Smooth muscle cell (in vitro differentiated cells): ENCODE results near the gene WNK3. TPM values are rescaled to one million over a fixed set of nuclear protein-coding genes. Genes with fewer than 3 reads are reported as not detected.

ENCODE experiments used
- DNase-seq: peaks from one replicate; lab custom pipeline; 2025; ENCODE audit not compliant: unreplicated experiment; lab: John Stamatoyannopoulos, UW
- H2AFZ ChIP-seq: fragments of 200-600 bp; sonication (generic); 2 replicates; pipeline ENCODE4 v1.6.0; 2016; ENCODE audit warnings: antibody characterized with exemption, low read depth, mild to moderate bottlenecking
- H3F3A ChIP-seq: fragments of 200-600 bp; sonication (generic); 2 replicates; pipeline ENCODE4 v1.6.0; 2017; ENCODE audit warnings: antibody characterized with exemption, low read depth
- H3K27ac ChIP-seq: fragments of 200-600 bp; sonication (generic); 2 replicates; pipeline ENCODE4 v1.5.1; 2016; ENCODE audit warnings: low read depth, mild to moderate bottlenecking
- H3K27me3 ChIP-seq: fragments of 200-600 bp; sonication (generic); 2 replicates; pipeline ENCODE4 v1.6.1; 2016; ENCODE audit warnings: low read depth, mild to moderate bottlenecking
- H3K36me3 ChIP-seq: fragments of 200-600 bp; sonication (generic); 2 replicates; pipeline ENCODE4 v1.5.1; 2016; ENCODE audit warnings: low read depth
- H3K4me1 ChIP-seq: fragments of 200-600 bp; sonication (generic); 2 replicates; pipeline ENCODE4 v1.5.1; 2016; ENCODE audit warnings: low read depth
- H3K4me2 ChIP-seq: fragments of 200-600 bp; sonication (generic); 2 replicates; pipeline ENCODE4 v1.6.0; 2016; ENCODE audit warnings: mild to moderate bottlenecking
- H3K4me3 ChIP-seq: fragments of 200-600 bp; sonication (generic); 2 replicates; pipeline ENCODE4 v1.5.1; 2016; ENCODE audit warnings: mild to moderate bottlenecking
- H3K79me2 ChIP-seq: fragments of 200-600 bp; sonication (generic); 2 replicates; pipeline ENCODE4 v1.6.0; 2016; ENCODE audit warnings: low read depth, mild to moderate bottlenecking
- H3K9ac ChIP-seq: fragments of 200-600 bp; sonication (generic); 2 replicates; pipeline ENCODE4 v1.6.0; 2016; ENCODE audit warnings: low read depth
- H3K9me3 ChIP-seq: fragments of 200-600 bp; sonication (generic); replicated peaks from 2 replicates; pipeline ENCODE4 v1.5.1; 2016; ENCODE audit warnings: low read depth
- H4K20me1 ChIP-seq: fragments of 200-600 bp; sonication (generic); 2 replicates; pipeline ENCODE4 v1.6.0; 2016; ENCODE audit warnings: low read depth
- CTCF ChIP-seq: fragments of 200-600 bp; sonication (generic); IDR thresholded peaks from 2 replicates; pipeline ENCODE4 v1.5.1; 2017; ENCODE audit warnings: borderline replicate concordance, mild to moderate bottlenecking, antibody characterized with exemption; ENCODE audit not compliant: insufficient read depth, poor library complexity, severe bottlenecking
- WGBS: methylation state at CpG from one replicate; pipeline ENCODE4 v1.1.7; 2016; ENCODE audit warnings: low lambda C conversion rate; 5-methylcytosine and 5-hydroxymethylcytosine counted together
- polyA plus RNA-seq: library from polyadenylated mRNA; unstranded; fragments of >200 nt; fragmentation: Nextera tagmentation; extraction: Ambion mirVana; gene quantifications from 2 replicates; pipeline ENCODE4 v1.2.1, GENCODE V29; 2016
- total RNA-seq: library from RNA; depleted of rRNA; stranded (reverse); fragments of >200 nt; gene quantifications from 2 replicates; pipeline ENCODE4 v1.2.3, GENCODE V29; 2014

WNK3 gene
- total and polyA plus RNA-seq, 2 experiments from 2014 or later, result 3.6 to 5.4 TPM

GRCh38 chrX:54325077-54325476 is 32.8 kb downstream of the WNK3 start:
- Histone ChIP-seq H3K4me2 (no peak overlapping the region), H3K9me3 (no peaks in the 10 kb centered on the region), H3K79me2 (no peaks in the 10 kb centered on the region), H3K27me3 (no peaks in the 10 kb centered on the region), H3K27ac (no peak overlapping the region), H3K36me3 (no peaks in the 10 kb centered on the region), H3K4me3 (no peak overlapping the region), H3K4me1 (no peaks in the 10 kb centered on the region), H3F3A (no peaks in the 10 kb centered on the region), H4K20me1 (no peaks in the 10 kb centered on the region), H2AFZ (no peak overlapping the region), H3K9ac (no peak overlapping the region)
- WGBS, result 82% methylated on average over 8 of the region's 8 CpGs
- no peak for DNase-seq
- no peak for TF ChIP-seq CTCF

DNA sequence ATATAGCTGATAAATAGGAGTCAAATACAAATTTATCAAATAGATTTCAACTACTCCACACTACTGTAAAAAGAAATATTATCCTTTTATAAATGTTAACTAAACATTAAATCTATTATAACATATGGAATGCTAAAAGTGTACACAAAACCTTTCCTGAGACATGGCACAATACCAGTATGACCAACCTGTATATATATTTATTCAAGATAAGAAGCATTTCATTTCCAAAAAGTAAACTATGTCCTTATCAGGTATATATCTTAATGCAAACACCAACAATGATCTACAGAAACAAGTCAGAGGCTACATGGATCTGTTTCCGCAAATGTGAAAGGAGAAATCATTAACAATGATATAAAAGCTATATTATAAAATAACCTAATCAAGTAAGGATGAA is 37.8 kb downstream of the WNK3 start:
- no peak overlapping the region for H3K4me3 ChIP-seq
- H3K36me3 ChIP-seq, result no peaks in the 10 kb centered on the region
- H3K9ac ChIP-seq, result no peak overlapping the region
- H3K9me3 ChIP-seq, result no peaks in the 10 kb centered on the region
- no peak for DNase-seq
- no peaks in the 10 kb centered on the region for H4K20me1 ChIP-seq
- no peaks in the 10 kb centered on the region for H3K79me2 ChIP-seq
- H3F3A ChIP-seq, result no peaks in the 10 kb centered on the region
- 90% methylated on average over 1 of the region's 1 CpG for WGBS
- no peak overlapping the region for H3K27ac ChIP-seq
- H3K27me3 ChIP-seq, result no peaks in the 10 kb centered on the region
- no peak overlapping the region for H2AFZ ChIP-seq
- no peak overlapping the region for H3K4me2 ChIP-seq
- no peak for TF ChIP-seq CTCF
- H3K4me1 ChIP-seq, result no peaks in the 10 kb centered on the region

- no peaks in the 10 kb centered on the region for H3K4me1 ChIP-seq
- no peaks in the 10 kb centered on the region for H3K9me3 ChIP-seq
- WGBS, result 81% methylated on average over 2 of the region's 2 CpGs
- no peaks in the 10 kb centered on the region for H3K79me2 ChIP-seq
- no peak for TF ChIP-seq CTCF
- no peaks in the 10 kb centered on the region for H4K20me1 ChIP-seq
- no peaks in the 10 kb centered on the region for H3K27me3 ChIP-seq
- H3F3A ChIP-seq, result no peaks in the 10 kb centered on the region
- H3K4me3 ChIP-seq, result no peak overlapping the region
- H3K9ac ChIP-seq, result no peak overlapping the region
- H3K27ac ChIP-seq, result no peak overlapping the region
- DNase-seq, result no peak
- H3K4me2 ChIP-seq, result no peak overlapping the region
- no peaks in the 10 kb centered on the region for H3K36me3 ChIP-seq
- no peak overlapping the region for H2AFZ ChIP-seq
Measured at GRCh38 chrX:54306379-54306778, 51.5 kb downstream of the WNK3 start.

GRCh38 chrX:54301516-54301915 is 56.3 kb downstream of the WNK3 start:
- Histone ChIP-seq H3K4me2 (no peak overlapping the region), H3K4me3 (no peak overlapping the region), H3K9ac (no peak overlapping the region), H4K20me1 (no peaks in the 10 kb centered on the region), H3K4me1 (no peaks in the 10 kb centered on the region), H3F3A (no peaks in the 10 kb centered on the region), H3K27ac (no peak overlapping the region), H3K79me2 (no peaks in the 10 kb centered on the region), H3K9me3 (no peaks in the 10 kb centered on the region), H3K27me3 (no peaks in the 10 kb centered on the region), H3K36me3 (no peaks in the 10 kb centered on the region), H2AFZ (no peak overlapping the region)
- DNase-seq, result no peak
- TF ChIP-seq CTCF, result no peak
- 80% methylated on average over 4 of the region's 4 CpGs for WGBS
